Activated gamma-delta T cell (primary cell): Measurements from ENCODE around the gene CHRND.

Experiments
- DNase-seq: peaks from one replicate; lab custom pipeline; 2025; lab: John Stamatoyannopoulos, UW

CHRND gene

DNA sequence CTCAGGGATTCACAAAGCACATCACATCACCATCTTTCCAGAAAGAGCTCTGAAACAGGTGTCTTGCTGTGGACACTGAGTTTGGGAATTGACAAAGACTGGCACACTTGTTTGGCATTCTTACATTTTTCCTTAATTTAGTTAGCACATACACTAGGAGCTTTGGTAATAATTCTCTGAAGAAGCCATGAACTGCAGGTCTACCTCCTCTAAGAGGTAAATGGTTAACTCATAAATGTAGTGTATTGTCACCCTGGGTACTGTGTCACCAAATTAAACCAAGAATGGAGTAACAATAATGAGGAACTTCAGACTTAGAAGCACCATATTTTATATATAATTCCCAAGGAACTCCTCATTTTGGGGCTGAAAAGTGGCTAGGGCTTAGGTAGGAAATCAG, 47.1 kb downstream of the CHRND start:
- DNase-seq = no peak

DNA sequence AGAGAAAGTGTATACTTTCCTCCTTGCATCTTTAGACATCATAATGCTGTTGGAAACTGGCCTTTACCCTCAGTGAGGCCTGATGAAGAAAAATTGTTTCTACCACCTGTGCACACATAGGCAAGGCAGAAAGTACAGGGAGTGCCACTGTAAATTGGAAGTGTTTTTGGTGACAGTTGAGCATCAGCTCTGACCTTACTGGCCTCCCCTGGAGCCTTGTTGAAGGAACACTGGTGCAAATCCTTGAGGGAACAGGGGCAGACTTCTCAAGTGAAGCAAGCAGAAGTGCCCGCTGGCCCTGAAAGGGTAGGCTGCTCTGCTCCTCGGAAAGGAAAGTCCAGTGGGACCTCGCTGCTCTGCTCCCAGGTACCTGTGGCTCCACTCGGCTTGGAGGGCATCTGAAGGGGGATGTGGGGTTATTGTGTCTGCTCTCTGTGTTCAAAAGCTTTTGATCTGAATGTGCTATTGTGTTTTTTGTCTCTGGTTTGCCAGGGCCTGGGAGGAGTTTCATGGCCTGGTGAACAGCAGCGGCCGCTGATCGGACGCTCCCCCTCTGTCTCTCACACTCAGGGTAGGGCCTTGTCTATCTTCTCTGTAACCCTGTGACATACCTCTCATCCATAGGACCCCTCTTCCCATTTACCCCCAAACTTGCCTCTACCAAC, 47.9 kb downstream of the CHRND start:
- no peak for DNase-seq

DNA sequence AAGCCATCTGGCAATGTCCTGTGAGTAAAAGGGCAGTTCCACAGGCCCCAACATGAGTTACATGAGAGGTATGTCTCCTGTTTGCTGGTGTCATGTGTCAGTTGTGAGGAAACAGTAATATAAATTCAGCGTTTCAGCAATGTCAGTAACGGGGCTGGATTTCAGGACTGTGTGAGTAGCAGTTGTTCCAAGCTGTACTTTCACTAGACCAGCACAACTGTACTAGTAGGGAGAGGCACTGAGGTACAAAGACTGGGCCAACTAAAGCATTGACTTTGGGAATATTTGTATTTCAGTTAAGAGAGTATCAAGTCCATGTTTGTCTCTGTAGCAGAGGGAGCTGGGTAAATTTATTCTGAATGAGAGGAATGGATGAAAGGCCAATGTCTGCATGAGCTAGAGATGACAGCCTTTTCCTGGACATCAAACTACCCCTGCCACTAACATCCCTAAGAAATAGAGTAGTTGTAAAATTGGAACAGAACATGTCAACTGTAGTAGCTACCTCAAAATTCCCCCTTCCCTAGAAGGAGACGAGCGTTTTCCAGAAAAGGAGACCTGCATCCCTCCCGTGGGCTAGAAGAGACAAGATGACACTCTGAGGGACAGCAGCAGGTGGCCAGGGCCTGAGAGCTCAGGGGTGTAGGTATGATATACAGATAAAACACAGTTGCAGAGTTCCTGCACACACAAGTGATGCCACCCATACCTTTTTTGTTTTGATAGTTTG, 48.9 kb downstream of the CHRND start:
- DNase-seq = no peak

DNA sequence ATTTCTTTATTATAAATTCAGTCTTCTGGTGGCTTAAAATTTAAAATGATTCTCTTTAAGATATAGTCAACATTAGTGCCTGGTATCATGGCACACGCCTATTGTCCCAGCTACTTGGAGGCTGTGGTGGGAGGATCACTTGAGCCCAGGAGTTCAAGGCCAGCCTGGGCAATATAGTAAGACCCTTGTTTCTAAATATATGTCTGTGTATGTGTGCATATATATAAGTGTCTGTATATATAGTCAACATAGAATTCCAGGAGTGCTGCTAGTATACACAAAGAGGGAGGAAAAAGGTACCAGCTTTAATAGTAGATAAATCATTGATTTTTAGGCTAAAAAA, 49.4 kb downstream of the CHRND start:
- no peak for DNase-seq

DNA sequence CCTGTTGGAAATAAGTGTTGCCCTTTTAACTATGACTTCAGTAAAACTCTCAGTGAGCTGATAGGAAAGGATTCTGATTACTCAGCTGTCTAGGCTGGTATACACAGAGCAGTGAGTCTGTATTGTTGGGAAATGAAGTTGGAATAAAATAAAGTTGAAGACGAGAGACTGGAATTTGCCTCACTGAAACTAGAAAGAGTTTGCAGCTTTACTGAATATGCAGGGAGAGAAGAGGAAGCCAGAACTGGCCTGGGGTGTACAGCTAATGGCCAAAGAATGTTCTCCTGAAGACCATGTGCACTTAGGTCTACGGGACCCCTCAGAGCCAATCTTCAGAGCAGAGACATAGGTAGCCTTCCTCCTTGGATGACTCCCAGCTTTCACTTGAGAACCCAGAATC, 51.0 kb downstream of the CHRND start:
- DNase-seq = no peak

DNA sequence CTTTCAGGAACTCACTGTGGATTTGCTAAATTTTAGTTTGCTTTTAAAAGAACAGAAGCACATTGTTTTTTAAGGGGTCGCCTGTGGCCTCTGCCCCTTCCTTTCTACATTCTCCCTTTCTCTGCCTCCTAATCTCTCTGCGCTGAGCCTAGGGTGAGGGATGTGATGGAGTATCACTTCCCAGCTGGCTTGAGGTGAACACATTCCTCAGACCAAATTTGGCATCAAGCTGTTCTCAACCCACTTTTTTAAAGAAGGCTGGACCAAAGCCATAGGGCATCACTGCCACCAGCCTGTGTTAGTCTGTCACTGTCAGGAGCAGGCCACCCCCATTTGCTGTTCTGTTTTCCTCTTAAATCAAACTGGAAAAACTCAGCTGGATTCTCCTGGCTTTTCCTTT, 51.9 kb downstream of the CHRND start:
- DNase-seq = no peak

DNA sequence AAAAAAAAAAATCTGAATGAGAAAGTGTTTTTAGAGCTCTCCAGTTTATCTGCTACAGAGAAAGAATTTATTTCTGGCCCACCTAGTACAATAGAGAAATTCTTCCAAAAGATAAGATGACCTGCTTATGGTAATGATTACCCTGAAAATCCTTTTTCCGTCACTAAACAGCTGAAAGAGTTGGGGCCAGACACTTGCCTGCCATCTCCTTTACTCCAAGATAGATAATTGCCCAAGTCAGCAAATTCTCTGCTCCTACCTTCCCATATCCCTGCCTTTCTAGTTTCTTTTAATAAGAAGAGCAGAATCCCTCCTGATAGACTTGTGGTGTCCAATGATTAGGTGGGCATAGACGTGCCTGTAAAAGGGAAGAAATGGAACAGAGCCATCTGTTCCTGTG, 52.7 kb downstream of the CHRND start:
- no peak for DNase-seq

DNA sequence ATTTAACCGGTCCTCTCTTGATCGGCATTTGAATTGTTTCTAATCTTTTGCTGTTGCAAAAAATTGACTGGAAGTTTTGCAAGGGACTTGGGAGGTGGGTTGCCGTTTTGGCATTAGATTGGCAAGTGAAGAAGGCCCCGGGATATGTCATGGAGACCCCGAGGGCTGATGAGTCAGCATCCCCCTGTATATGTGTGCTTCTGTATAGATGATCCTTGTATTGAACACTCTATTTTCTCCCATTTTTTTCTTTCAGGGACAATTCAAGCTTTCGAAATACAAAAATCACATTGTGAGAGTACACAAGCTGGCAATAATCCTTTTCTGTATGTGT, 54.7 kb downstream of the CHRND start:
- no peak for DNase-seq

DNA sequence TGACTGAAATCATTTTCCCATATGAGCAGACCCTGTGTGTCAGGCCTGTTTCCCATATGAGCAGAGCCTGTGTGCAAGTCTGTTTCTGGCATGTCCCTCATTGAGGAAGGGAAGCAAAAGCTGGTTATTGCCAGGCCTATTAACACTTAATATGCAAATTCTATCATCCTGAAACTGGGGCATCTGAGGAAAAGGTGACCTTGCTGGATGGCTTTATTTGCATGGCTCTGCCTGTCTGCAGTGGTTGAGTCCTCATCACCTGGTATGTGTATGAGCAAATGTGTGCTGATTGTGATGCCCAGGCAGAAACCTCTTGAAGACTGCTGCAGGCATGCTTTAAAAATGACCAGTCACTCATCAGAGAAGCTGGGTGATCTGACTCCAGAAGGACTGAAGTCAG, 55.8 kb downstream of the CHRND start:
- no peak for DNase-seq

DNA sequence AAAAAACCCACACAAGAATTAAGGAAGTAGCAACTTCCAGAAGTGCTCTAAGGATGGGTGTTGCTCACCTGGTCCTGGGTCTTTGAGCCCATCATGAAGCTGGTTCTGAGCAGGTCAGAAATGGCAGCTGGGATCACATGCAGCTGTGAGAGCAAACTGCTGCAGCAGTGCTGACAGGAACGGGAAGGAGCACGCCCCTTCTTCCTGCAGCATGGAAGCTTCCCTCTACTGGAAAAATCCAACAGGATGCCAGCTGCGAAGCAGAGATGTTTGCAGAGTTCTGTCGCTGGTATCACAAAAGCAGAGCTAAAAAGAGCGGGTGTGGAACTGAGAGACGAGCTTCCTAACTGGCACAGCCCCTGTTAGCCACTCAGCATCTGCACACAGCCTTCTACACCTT, 58.3 kb downstream of the CHRND start:
- DNase-seq = no peak
